Midbrain (tissue), 1 donor: ENCODE data around the gene MEPCE.

Source experiments
- DNase-seq: peaks from one replicate; lab custom pipeline; 2025; lab: John Stamatoyannopoulos, UW

MEPCE gene

GRCh38 chr7:100483090-100483721, 53.6 kb downstream of the MEPCE start:
- peak; percentile 55 for DNase-seq
